HG03469 (cell line): ENCODE data around the gene GTF2H4.
A peak's percentile ranks its signal among the peaks of the same experiment; 100 is the strongest.
"Not testable (repeated sequence)": the region's sequence is repeated elsewhere in the genome, so short reads cannot be mapped to it uniquely, and the experiment has no call there.

Experiments
- ATAC-seq: cut with Tn5 transposase; IDR thresholded peaks from one replicate; pipeline ENCODE4 v1.9.1; 2021; ENCODE audit warnings: mild to moderate bottlenecking, moderate library complexity, moderate number of reproducible peaks; ENCODE audit not compliant: unreplicated experiment

The GTF2H4 gene

DNA sequence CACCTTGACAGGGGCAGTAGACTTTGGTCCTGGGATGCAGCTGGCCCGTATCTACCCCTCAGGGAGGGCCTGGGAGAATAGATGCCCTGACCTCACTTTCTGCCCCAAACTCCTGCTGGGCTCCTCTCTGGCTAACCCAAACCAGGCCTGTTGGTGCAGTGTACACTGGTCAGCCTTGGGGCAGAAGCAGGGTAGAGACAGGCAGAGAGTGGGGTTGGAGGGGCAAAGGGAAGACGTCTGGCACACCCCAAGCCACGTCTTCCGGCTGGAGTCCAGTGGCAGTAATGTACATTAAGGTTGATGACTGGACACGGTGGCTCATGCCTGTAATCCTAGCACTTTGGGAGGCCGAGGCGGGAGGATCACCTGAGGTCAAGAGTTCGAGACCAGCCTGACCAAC is 14.3 kb upstream of the GTF2H4 start:
- ATAC-seq = no peak

DNA sequence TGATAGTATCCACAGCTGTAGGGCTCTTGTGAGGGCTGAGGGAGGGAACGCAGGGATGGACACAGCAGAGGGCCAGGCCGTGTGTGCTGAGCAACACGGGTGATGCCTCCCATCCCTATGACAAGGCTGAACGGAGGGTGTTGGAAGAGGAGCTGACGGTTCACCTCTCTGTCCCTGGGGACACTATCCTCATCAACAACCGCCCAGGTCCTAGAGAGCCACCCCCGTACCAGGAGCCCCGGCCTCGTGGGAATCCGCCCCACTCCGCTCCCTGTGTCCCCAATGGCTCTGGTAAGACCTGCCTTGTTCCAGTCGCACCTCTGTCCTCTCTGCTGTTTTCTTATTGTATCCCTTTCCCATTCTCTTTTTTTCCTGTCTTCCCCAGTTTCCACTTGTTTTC is 13.6 kb upstream of the GTF2H4 start:
- no peak for ATAC-seq

- no peak for ATAC-seq
Measured at GRCh38 chr6:30894935-30895334, 13.1 kb upstream of the GTF2H4 start.

DNA sequence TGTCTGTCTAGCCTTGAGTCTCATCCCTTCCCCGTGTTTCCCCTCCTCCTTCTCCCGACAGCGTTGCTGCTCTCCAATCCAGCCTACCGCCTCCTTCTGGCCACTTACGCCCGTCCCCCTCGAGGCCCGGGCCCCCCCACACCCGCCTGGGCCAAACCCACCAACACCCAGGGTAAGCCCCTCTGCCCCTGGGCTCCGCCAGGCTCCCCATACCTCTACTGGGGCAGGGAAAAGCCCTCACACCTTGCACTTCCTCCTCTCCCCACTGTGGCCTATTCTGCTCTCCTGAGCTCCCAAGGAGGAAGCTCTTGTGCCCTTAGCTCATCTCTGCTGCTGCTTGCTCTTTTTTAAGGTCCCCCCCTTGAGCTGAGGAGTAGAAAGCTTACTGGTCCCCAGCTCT is 12.7 kb upstream of the GTF2H4 start:
- ATAC-seq = no peak

- ATAC-seq = no peak
Measured at GRCh38 chr6:30896541-30896940, 11.5 kb upstream of the GTF2H4 start.

- ATAC-seq = no peak
Measured at GRCh38 chr6:30897882-30898281, 10.1 kb upstream of the GTF2H4 start.

DNA sequence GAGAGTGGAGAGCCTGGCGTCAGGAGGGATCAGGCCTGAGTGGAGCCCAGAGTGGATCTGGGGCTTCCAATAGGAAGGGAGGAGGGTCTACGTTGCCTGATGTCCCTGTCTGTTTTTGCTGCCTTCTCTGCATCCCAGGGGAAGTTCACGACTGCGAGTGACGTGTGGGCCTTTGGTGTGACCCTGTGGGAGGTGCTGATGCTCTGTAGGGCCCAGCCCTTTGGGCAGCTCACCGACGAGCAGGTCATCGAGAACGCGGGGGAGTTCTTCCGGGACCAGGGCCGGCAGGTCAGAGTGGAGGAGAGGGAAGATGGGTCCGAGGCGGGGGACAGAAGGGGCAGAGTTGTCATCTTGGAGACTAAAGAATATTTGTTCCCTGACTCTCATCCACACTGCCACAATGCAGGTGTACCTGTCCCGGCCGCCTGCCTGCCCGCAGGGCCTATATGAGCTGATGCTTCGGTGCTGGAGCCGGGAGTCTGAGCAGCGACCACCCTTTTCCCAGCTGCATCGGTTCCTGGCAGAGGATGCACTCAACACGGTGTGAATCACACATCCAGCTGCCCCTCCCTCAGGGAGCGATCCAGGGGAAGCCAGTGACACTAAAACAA is 9.2 kb upstream of the GTF2H4 start:
- no peak for ATAC-seq

GRCh38 chr6:30900863-30901417 is 7.1 kb upstream of the GTF2H4 start:
- no peak for ATAC-seq

GRCh38 chr6:30901436-30901835 is 6.6 kb upstream of the GTF2H4 start:
- ATAC-seq = no peak

DNA sequence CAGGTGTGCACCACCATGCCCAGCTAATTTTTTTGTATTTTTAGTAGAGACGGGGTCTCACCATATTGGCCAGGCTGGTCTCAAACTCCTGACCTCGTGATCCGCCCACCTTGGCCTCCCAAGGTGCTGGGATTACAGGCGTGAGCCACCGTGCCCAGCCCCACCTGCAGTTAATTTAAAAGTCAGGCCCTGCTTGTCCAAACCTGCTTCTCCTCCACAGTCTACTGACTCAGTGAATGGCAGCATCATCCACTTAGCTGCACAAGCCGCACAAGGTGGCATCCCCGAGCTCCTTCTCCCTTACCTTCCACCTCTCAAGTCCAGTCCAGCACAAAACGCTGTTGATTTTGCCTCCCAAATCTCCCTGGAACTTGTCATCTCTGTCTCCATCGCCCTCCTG is 5.8 kb upstream of the GTF2H4 start:
- not testable (repeated sequence) for ATAC-seq

GRCh38 chr6:30902709-30903108 is 5.3 kb upstream of the GTF2H4 start:
- ATAC-seq = no peak

DNA sequence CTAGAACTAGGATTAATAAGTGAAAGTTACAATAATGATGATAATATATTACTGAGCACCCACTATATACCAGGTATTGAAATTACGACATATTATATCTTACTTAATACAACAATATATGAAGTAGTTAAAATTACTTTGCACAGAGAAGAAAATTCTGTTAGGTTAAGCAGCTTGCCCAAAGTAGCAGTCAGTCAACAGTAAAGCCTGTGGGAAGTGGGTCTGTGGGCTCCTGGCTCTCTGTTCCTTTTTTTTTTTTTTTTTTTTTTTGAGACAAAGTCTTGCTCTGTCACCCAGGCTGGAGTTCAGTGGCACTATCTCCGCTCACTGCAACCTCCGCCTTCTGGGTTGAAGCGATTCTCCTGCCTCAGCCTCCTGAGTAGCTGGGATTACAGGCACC is 4.8 kb upstream of the GTF2H4 start:
- no peak for ATAC-seq

GRCh38 chr6:30907290-30907757 is 683 bp upstream of the GTF2H4 start:
- ATAC-seq = not testable (repeated sequence)

- no peak for ATAC-seq
Measured at GRCh38 chr6:30908700-30909099, 693 bp downstream of the GTF2H4 start.

- ATAC-seq = not testable (repeated sequence)
Measured at GRCh38 chr6:30910473-30910872, 2.5 kb downstream of the GTF2H4 start.

DNA sequence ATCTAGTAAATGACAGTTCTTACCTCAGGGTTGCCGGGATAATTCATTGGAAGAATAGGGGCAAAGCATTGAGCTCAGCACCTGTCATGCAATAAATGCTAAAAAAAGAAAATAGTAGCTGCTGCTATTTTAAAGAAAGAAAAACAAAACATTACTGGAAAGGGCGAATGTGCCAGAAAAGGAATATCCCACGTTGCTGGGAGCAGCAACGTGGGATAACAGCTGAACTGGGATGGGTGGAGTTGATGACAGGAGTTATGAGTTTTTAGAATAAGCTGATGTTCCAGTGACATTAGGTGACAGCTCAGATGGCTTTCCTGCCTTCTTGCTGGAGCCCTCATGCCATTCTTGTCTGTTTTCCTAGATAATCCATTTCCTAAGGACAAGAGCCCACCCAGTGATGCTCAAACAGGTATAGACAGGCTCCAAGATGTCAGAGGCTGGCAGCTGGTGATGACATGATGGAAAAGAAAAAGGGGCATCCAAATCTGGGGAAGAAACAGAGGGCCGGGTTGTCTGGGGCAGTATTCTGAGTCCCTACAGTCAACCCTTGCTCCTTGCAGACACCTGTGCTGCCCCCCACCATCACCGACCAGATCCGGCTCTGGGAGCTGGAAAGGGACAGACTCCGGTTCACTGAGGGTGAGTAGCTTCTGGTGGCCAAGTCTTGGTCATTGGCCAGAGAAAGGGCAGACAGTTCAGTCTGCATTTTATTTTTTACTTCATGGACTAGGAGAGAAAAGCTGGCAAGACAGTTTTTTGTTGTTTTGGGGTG is 4.9 kb downstream of the GTF2H4 start:
- no peak for ATAC-seq

DNA sequence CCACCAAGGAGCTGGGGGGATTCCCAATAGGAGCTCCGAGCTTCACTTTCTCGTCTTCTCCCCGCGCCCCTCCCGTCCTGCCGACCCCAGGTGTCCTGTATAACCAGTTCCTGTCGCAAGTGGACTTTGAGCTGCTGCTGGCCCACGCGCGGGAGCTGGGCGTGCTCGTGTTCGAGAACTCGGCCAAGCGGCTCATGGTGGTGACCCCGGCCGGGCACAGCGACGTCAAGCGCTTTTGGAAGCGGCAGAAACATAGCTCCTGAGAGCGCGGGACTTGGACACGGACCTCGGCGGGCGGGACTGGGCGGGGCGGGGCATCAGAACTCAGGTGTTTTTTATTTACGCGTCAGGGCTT is 5.7 kb downstream of the GTF2H4 start:
- no peak for ATAC-seq

GRCh38 chr6:30914076-30914853 is 6.3 kb downstream of the GTF2H4 start, which contains the start of gene VARS2:
VARS2 (plus strand) TSS chr6:30914238; CDS start chr6:30914837, 599 bp downstream.
- ATAC-seq = peak; percentile 71

- no peak for ATAC-seq
Measured at GRCh38 chr6:30914854-30915590, 7.0 kb downstream of the GTF2H4 start.

DNA sequence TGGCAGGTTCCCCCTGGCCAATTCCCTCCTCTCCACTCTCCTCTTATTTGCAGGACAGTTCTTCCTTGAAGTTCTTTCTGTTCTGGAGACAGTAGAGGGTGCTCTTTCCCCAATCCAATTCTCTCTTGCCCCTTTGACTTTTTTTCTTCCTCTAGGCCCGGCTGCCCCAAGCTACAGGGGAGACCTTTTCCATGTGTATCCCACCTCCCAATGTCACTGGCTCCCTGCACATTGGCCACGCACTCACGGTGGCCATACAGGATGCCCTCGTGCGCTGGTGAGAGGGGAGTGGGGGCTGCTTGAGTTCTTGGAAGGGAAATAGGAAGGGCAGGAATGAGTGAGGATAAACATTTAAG is 7.6 kb downstream of the GTF2H4 start:
- ATAC-seq = no peak

DNA sequence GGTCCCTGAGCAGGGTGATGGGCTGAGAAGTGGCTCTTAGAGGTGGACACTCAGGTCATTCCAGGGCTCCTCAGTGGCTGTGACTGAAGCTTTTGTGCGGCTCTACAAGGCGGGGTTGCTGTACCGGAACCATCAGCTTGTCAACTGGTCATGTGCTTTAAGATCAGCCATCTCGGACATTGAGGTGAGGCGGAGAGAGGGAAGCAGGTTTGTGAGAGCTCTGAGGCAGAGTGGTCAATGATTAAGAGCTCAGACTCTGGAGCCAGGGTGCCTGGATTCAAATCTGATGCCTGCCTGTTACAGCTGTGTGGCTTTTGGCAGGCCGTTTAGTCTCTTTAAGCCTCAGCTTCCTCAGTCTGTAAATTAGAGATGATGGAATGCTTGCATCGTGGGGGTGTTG is 9.0 kb downstream of the GTF2H4 start:
- no peak for ATAC-seq
